GM12891 (cell line): ENCODE measurements around the gene MYO6.

Experiments
- POLR2A ChIP-seq: IDR thresholded peaks from 2 replicates; pipeline ENCODE4 v1.6.1; 2011; ENCODE audit warnings: low read depth, low read length, control low read depth
- POLR2AphosphoS5 ChIP-seq: IDR thresholded peaks from 2 replicates; pipeline ENCODE4 v1.6.1; 2011; ENCODE audit warnings: low read depth, low read length, control low read depth

DNA sequence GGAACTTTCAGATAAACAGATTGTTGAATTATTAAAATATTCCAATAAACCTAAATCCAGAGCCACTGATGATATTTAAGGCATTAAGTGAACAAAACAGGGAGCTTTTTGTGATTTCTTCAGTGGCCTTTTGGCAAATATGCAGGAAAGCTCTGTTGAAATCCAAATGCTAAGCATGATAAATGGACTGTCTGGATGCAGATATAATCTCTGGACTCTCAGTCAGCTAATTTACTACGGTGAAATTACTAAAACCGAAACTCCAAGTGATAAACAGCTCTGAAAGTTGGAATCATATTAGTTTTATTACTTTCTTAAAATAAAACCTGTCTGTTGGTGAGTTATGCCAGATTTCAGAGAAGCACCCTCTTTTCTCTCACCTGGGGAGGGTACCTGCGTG lies 203.1 kb downstream of the MYO6 start:
- no peak for TF ChIP-seq POLR2A
- TF ChIP-seq POLR2AphosphoS5, result no peak
